GM12878 (cell line): ENCODE data around the gene GPRIN2.

Experiments
- ASH2L ChIP-seq: fragments of 300-600, 200-600 bp; sonication (generic); IDR thresholded peaks from 2 replicates; pipeline ENCODE4 v1.6.1; 2017; ENCODE audit warnings: low read depth, mild to moderate bottlenecking, borderline replicate concordance
- EZH2 ChIP-seq: IDR thresholded peaks from 2 replicates; pipeline ENCODE4 v1.6.1; 2012; ENCODE audit warnings: low read depth, mild to moderate bottlenecking, control low read depth, inconsistent platforms, low read length, borderline replicate concordance; ENCODE audit not compliant: control insufficient read depth
- GATAD2B ChIP-seq: fragments of 450-650 bp; conservative IDR thresholded peaks from 2 replicates; pipeline ENCODE4 v1.6.1; 2017; ENCODE audit warnings: low read depth, mild to moderate bottlenecking, moderate library complexity
- HDAC2 ChIP-seq: fragments of 200-600 bp; sonication (generic); IDR thresholded peaks from 2 replicates; pipeline ENCODE4 v1.6.1; 2017
- POLR2A ChIP-seq: IDR thresholded peaks from 2 replicates; pipeline ENCODE4 v1.6.1; 2011; ENCODE audit warnings: low read depth, mild to moderate bottlenecking, low read length
- POLR2AphosphoS5 ChIP-seq: IDR thresholded peaks from 2 replicates; pipeline ENCODE4 v1.6.1; 2011; ENCODE audit warnings: mild to moderate bottlenecking, low read length, inconsistent platforms
- SPI1 ChIP-seq: IDR thresholded peaks from 2 replicates; pipeline ENCODE4 v1.6.1; 2011; ENCODE audit warnings: low read depth, mild to moderate bottlenecking, low read length, moderate library complexity, borderline replicate concordance; ENCODE audit not compliant: insufficient read depth
- TAF1 ChIP-seq: IDR thresholded peaks from 2 replicates; pipeline ENCODE4 v1.6.1; 2011; ENCODE audit warnings: mild to moderate bottlenecking, low read depth, low read length, borderline replicate concordance
- TF ChIP-seq, protein P1 (sequence below), 3 experiments: IDR thresholded peaks in 2 of 3; conservative IDR thresholded peaks in 1 of 3; 2 replicates each; pipeline ENCODE4 v1.5.1; 2011; ENCODE audit warnings: low read depth in 3 of 3, low read length in 3 of 3, mild to moderate bottlenecking in 3 of 3, control low read depth in 2 of 3, moderate library complexity in 2 of 3, inconsistent platforms in 1 of 3, mixed read lengths in 1 of 3; ENCODE audit not compliant: control insufficient read depth in 2 of 3, insufficient read depth in 1 of 3; ENCODE audit errors: extremely low read depth in 1 of 3

DNA sequence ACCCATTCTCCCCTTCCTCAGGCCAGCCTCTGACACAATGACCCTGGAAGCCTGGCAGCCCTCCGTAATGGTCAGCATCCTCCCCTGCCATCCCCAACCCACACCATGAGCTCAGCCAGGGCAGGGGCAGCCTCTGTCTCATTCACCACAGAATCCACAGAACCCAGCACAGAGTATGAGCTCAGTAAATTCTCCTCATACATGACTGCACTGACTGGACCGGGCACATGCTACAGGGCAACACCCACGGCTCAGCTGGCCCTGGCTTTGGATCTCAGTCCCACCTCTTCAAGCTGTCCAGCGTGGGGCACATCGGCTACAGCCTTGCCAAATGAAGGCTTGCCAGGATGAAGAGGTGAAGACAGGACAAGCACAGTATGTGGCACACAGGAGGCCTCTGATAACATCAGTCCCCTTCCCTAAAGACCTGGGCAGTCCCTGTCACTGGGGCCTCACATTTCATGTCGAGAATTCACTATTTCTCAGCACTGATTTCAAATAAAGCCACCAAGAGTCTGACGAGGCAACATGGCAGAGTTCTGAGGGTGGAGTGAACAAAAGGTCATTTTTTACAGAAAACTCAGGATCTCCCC lies 7.9 kb downstream of the GPRIN2 start:
- TF ChIP-seq TAF1 (no peak), HDAC2 (no peak), GATAD2B (no peak), POLR2A (no peak), ASH2L (no peak), POLR2AphosphoS5 (no peak), SPI1 (no peak), EZH2 (no peak)
- TF ChIP-seq, protein P1, sequence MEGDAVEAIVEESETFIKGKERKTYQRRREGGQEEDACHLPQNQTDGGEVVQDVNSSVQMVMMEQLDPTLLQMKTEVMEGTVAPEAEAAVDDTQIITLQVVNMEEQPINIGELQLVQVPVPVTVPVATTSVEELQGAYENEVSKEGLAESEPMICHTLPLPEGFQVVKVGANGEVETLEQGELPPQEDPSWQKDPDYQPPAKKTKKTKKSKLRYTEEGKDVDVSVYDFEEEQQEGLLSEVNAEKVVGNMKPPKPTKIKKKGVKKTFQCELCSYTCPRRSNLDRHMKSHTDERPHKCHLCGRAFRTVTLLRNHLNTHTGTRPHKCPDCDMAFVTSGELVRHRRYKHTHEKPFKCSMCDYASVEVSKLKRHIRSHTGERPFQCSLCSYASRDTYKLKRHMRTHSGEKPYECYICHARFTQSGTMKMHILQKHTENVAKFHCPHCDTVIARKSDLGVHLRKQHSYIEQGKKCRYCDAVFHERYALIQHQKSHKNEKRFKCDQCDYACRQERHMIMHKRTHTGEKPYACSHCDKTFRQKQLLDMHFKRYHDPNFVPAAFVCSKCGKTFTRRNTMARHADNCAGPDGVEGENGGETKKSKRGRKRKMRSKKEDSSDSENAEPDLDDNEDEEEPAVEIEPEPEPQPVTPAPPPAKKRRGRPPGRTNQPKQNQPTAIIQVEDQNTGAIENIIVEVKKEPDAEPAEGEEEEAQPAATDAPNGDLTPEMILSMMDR (IDR thresholded peaks at IDR 0.05 in 2 of 3, conservative IDR thresholded peaks at IDR 0.05 in 1 of 3; ENCODE audit: control insufficient read depth in 2 of 3, extremely low read depth in 1 of 3, insufficient read depth in 1 of 3, low read depth in 3 of 3, low read length in 3 of 3), result no peak
